HG03521 (cell line): ENCODE measurements around the gene PLA2R1.

Experiments used
- ATAC-seq: cut with Tn5 transposase; IDR thresholded peaks from one replicate; pipeline ENCODE4 v1.9.1; 2021; ENCODE audit warnings: mild to moderate bottlenecking, moderate library complexity; ENCODE audit not compliant: unreplicated experiment

PLA2R1 gene

DNA sequence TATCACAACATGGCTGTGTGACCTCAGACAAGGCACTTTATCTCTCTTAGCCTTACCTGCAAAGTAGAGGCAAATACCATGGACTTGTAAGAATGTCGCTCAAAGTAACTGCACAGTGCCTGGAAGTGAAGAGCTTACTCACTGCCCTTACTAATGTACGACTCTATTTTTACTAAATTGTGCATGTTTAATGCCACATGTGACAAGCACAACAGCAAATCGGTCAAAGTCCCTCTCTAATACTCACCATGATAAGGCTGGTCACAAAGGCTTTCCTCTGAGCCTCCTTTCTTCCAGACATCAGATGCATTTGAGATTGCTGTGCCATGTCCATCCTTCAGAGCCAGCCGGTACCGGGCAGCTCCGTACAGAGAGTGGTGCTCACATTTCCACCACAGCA is 164.0 kb downstream of the PLA2R1 start:
- no peak for ATAC-seq

DNA sequence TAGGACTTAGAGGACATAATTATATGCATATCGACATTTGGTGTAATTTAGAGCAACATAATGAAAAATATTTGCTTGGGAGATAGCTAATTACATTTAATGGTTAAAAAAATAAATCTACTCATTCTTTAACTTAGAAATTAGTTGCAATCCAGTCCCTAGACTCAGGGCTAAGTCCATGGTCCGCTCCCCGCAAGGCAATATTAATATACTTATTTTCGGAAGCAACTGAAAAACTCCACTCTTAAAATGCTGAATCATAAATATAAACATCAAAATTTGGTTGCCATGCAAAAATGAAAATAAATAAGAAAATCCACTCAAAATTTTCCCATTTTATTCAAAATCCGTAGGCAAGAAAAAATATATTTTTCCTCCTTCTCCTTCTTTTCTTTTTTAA is 164.7 kb downstream of the PLA2R1 start:
- ATAC-seq = no peak

- ATAC-seq = no peak
Measured at GRCh38 chr2:159897081-159897480, 165.3 kb downstream of the PLA2R1 start.

DNA sequence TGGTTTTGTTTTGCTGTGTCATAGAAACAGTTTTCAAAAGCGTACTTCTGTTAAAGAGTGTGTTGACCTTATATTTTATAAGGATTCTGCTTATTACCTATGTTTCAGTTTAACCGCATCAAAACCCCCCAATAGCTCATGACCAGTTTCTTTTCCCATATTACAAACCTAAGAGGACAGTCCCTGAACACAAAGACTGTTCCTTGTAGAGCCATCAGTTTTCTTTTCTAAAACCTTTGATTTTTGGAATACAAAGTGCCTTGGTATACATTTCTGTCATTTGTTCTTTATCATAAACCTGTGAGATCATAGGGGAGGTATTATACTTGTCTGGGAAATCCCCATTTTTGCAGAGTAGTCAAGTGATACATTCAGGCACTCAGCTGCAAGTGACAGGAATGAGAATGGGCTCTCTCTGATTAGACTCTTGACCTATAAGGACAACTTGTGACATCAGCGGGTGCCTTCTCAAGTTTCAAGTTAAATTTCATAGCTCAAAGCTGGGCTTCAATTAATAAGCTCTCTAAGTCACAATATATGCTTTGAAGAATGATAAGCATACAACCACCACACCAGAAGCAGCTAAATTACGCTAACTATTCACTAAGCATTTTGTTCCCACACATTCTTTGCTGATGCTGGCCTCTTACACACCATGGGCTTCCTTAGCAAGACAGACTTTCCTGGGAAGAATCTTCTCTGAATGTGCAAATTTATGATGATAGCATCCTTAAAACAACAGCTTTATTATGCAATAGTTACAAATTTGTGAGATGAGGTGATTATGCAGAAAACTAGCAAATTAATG is 167.0 kb downstream of the PLA2R1 start:
- ATAC-seq = peak; percentile 39

DNA sequence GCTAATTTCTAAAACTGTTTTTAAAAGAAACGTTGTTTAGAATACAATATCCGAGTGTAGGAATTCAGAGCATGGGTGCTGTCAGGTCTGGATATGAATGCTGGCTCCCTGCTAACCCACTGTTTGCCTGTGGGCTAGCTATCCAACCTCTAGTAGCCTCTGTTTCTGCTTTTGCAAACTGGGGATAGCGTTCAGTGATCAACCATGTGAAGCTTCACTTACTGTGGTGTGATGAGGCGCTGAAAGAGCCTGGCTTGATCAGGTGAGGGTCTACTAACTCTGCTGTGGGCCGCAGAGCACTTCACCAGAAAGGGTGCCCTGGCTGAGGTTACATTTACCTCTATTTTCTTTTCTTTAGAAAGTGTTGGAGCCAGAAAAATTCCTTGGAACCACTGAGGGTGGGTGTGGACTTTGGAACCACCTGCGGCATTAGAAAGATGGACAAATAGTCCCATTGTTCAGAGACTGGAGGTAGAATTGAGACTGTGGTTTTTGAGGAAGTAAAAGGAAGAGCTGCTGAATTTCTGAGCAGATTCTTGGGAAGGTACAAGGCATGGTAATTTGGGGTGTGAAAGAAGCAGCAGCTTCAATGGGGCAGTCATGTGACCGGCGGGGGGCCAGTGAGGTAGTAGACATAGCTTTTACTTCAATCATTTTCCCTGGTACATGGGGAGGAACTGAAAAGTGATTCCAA is 168.1 kb downstream of the PLA2R1 start:
- no peak for ATAC-seq

DNA sequence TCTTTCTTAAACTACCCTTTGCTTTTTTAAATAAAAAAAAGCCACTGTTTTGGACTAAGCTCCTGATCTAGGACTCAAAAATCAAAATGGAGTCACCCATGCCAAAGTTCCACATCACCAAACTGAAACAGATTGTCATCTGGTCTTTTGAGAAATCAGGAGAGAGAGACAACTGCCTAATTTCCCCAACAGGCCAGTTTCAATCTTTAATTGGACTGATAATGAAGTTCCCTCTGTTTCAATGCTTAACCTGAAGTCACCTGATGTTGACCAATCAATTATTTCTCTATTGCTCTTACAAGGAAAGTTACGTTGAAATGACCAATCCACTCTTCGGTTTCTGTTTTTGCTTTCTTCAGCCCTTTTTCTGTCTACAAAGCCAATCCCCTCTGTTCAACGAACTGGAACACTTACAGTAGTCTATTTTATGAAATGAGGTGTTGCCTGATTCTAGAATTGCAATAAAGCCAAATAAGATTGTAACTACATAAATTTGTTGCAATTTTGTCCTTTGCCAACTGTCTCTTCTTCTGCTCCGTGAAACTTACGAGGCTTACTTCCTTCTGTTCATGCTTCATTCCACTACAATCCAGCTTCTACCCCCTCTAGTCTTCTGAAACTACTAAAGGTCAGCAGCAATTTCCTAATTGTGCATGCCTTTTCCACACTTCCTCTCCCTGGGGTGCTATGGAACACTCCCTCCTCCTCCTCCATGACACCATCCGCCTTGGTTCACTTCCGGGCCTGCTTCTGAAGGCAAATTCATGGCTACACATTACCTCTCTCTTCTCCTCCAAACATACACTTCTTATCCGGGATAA is 169.2 kb downstream of the PLA2R1 start:
- ATAC-seq = no peak

DNA sequence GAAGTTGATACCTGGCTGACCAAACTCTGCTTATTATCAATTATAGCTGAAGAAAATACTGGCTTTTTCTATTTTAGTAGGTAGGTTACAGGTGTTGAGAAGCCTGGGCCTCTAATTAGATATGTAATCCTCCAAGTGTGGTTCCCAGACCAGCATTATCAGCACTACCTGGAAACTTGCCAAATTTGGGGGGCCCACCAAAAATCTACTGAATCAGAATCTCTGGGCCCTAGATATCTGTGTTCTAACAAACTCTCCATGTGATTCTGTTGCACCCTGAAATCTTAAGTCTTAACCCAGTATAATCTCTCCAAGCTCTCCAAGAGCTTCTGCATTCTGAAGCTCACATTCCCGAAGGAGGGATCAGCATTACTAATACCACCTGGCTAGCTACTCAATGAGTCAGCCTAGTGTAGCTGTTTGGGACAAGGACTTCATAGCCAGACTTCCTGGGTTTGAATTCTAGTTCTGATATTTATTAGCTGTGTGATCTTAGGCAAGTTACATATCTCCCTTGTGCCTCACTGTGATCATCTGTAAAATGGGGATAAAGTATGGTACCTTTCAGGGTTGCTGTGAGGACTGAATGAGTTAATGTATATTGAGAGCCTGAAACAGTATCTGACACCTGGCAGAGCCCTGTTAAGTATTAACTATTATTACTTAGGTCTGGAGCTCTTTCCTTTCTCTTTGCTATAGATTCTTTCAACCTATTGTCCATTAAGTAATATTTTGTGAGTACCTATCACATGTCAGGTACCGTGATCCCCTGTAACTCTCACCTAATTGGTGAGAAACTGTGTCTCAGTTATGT is 170.3 kb downstream of the PLA2R1 start:
- peak; percentile 37 for ATAC-seq

- ATAC-seq = no peak
Measured at GRCh38 chr2:159891267-159891588, 171.2 kb downstream of the PLA2R1 start.

DNA sequence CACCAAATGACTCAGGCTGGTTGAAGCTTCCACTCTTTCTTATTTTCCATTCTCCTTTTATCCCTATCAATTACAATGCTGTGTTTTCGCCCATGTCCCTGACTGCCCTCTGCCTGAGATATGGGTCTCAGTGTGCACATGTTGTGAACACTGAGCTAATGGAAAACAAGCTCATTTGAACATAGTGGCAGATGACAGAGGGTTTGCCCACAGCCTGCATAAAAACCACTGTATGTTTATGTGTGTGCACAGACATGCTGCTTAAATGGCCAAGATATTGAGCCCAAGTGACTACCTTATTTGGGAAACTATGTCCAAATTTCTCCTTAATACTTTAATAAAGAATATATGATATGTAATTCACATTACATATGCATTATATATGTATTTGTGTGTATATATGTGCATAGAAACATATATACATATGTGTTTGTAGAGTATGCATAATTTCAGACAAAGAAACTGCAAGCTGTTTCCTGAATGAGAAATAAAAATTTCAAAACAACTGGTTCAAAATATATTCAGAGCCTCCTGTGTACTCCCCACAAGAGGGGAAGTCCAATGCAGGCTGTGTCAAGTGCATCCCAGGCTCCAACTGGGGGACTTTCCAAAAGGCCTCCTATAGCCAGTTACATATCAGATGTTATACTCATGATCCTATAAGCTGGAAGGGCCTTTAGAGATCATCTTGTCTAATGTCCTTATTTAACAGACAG is 171.7 kb downstream of the PLA2R1 start:
- no peak for ATAC-seq

- no peak for ATAC-seq
Measured at GRCh38 chr2:159882130-159882745, 180.2 kb downstream of the PLA2R1 start.
